Mononuclear cell (primary cell): ENCODE results near the gene PEX26. TPM values are rescaled to one million over a fixed set of nuclear protein-coding genes. Genes with fewer than 3 reads are reported as not detected.
"Not testable (repeated sequence)": the region's sequence is repeated elsewhere in the genome, so short reads cannot be mapped to it uniquely, and the experiment has no call there.

ENCODE experiments used
- H3K27me3 ChIP-seq: 2 replicates; pipeline ENCODE4 v1.6.0; 2011; ENCODE audit warnings: low read length, control low read depth; ENCODE audit not compliant: insufficient read depth
- H3K4me1 ChIP-seq: 2 replicates; pipeline ENCODE4 v1.5.1; 2011; ENCODE audit warnings: mild to moderate bottlenecking, low read length, control low read depth; ENCODE audit not compliant: insufficient read depth
- H3K4me3 ChIP-seq: 2 replicates; pipeline ENCODE4 v1.5.1; 2011; ENCODE audit warnings: mild to moderate bottlenecking, low read length, moderate library complexity
- H3K9me3 ChIP-seq: 2 replicates; pipeline ENCODE4 v1.5.1; 2011; ENCODE audit warnings: low read depth, mild to moderate bottlenecking, control low read depth, low read length
- total RNA-seq: library from RNA; depleted of rRNA; stranded (reverse); fragments of >200 nt; gene quantifications from one replicate; pipeline ENCODE4 v1.2.3, GENCODE V29; 2012

Gene PEX26
- 15.5 TPM for total RNA-seq

DNA sequence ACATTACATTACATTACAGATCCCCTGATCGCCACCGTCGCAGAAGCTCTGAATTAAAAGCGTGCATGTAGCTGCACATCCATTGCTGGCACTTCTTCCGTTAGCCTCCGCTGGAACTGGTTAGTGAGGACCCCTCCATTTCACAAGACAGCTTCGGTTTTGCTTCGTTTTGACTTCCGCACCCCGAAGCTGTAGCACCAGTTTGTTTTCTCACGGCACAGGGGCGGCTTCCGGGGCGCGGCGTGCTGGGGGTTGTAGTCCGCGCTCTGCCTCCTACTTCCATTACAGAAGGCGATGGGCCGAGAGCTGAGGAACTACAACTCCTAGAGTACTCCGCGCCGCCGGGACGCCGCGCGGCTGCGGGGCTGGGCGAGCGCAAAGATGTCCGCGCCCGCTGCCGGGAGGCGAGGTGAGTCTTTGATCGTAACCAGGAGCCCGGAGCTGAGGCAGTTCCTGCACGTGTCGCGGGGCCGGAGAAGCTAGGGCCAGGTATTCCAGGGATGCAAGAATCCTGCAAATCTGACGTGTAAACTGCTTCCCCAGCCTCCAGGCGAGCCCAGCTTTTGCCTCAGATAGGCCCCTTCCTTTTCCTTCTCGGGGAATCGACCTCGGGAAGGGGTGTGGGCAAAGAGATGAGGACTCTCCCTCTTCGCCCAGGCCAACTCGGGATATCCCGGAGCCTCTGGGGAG is at the start of gene PEX26:
Gene PEX26, plus strand, starts transcription at position 352 of the 690 bp plus-strand sequence. CDS start 387 bp downstream, outside the sequence.
- no peaks in the 10 kb centered on the region for H3K27me3 ChIP-seq

DNA sequence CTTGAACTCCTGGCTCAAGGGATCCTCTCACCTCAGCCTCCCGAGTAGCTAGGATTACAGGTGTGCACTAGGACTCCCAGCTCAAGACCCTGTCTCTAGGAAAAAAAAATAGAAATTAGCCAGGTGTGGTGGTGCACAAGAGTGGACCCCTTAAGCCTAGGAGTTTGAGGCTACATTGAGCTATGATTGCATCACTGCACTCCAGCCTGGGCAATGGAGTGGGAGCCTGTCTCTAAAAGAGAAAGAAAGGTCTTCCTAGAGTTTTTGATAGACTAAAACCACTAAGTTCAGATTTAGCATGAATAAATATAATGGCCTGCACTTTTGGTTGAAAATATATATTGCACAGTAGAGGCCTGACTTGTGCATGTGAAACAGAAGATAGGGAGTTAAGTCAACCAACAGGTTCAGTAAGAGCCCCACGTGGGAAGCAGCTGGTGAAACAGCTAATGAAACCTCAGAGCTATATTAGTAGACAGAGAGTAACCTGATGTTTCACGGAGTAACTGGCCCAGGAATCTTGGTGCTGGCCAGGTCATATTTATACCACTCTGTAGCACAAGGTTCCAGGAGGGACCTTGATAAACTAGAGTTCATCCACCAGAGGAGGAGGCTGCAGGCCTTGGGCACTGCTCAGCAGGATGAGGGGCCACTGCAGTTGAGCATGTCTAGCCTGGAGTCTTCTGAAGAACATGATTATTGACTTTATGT is 48.8 kb upstream of the PEX26 start:
- Histone ChIP-seq H3K4me1 (peaks cover 7% of the 10 kb centered on the region), H3K4me3 (no peak overlapping the region), H3K27me3 (peaks cover 34% of the 10 kb centered on the region), H3K9me3 (no peaks in the 10 kb centered on the region)

More for the DNA sequence above, at the start of gene PEX26:
- Histone ChIP-seq H3K4me3 (peak within 1 kb of the TSS; percentile 87), H3K9me3 (no peaks in the 10 kb centered on the region), H3K4me1 (peaks cover 32% of the 10 kb centered on the region)

DNA sequence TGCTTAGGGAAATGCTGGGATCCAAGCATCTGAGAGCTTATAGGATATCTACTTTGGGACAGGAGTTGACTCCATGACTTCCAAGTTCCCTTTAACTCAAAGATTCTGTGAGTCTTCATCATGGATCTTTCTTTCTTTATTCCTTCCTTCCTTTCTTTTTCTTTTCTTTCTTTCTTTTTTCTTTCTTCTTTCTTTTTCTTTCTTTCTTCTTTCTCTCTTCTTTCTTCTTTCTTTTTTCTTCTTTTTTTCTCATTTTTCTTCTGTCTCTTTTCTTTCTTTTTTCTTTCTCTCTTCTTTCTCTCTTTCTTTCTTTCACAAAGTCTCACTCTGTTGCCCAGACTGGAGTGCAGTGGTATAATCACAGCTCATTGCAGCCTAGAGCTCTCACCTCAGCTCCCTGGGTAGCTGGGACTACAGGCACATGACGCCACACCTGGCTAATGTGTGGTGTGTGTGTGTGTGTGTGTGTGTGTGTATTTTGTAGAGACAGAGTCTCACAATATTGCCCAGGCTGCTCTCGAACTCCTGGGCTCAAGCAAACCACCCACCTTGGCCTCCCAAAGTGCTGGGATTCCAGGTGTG is 48.0 kb upstream of the PEX26 start:
- H3K4me3 ChIP-seq = no peak overlapping the region
- H3K4me1 ChIP-seq = peaks cover under 1% of the 10 kb centered on the region
- peaks cover 29% of the 10 kb centered on the region for H3K27me3 ChIP-seq
- no peaks in the 10 kb centered on the region for H3K9me3 ChIP-seq

DNA sequence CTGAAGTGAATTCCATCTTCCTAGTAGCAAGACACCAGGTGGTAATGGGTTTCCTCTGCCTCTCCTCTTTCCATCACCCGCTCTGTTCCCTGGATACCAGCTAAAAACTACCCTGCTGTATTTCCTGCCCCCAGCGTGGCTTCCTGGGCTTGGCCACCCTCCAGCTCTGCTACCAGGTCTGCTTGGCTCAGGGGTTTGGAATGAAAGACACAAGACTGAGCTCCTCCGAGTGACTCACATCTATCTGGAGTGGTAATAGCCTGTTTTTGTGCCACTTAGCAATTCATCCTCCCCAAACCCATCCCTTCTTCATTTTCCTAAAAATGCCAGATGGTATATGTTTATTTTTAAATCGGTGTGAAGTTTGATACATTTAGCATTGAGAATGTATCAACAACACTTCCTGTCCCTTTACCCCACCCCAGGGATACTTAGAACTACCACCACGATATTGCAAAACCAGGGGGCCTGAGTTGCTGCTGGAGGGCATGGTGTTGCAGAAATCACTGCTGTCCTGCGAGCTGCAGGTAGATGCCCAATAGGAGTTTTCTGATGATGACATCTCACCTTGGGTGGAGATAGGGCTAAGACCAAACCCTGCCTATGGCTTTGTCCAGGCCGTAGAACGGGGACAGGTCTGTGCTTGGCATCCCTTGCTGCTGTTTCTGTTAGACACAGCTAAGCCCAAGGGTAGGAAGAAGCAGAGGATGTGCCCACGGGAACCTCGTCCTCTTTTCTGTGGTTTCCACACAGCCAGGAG is 45.9 kb upstream of the PEX26 start:
- H3K27me3 ChIP-seq = peaks cover 14% of the 10 kb centered on the region
- no peaks in the 10 kb centered on the region for H3K4me1 ChIP-seq
- no peaks in the 10 kb centered on the region for H3K9me3 ChIP-seq
- H3K4me3 ChIP-seq = no peak overlapping the region

DNA sequence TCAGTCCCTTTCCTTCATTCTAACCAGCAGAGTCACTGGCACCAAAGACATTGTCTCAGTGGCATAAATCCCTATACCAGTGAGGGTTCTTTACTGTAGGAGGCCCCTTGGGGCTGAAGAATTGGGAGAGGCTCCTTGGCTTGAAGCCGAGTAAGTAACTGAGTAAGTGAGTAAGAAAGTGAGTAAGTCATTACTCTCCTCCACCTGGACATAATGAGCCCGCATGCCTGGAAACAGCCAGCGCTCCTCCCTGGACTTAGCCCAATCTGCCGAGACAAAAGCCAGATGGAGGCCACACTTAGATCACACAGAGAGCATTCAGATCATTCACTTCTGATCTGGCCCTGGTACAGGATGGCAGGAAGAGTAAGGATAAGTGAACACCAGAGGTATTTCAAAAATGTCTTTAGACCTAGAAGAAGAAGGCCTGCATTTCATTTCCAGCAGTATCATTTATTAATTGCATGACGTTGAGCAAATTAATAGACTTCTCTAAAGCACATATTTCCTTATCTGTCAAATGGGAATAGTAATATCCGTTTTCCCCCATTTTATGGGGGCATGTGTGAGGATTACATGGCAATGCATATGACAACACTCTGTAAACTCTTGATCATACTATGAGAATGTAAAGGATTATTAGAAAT is 45.2 kb upstream of the PEX26 start:
- Histone ChIP-seq H3K27me3 (peaks cover 9% of the 10 kb centered on the region), H3K9me3 (no peaks in the 10 kb centered on the region), H3K4me3 (no peak overlapping the region), H3K4me1 (no peaks in the 10 kb centered on the region)

DNA sequence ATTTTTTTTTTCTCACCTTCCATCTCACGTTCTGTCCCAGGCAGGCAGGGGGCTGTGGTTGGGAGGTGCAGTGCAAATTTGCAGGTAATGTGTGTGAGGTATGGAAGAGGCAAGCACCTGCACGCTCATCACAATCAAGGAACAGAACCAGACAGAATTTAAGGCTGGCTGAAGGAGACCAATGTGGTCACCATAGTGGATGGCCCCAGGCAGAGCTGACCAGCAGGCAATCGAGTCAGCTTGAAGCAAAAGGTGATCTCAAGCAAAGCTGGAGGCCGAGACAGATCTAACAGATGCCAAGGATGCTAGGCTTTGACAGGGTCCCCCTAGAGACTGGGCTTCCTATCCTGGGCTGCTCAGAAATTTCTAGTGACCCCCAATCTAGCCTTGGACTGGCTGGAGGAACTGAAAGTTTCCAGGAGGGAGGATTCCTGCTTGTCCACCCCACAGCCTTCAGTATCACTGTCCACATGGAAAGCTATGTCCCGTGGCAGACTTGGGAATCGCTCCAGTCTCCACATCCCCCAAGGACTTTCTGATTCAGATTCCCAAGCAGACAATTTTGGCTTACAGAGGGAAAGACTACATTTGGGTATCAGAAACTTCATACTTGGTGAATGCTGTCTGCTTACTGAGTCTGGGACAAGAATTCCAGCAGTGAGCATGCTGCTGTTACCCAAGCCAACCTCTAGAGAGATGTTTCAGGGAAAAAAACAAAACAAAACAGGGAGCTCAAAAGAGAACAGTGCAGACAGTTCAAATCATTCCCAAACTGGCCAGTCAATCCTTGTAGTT is 44.4 kb upstream of the PEX26 start:
- Histone ChIP-seq H3K9me3 (no peaks in the 10 kb centered on the region), H3K4me3 (no peak overlapping the region), H3K4me1 (no peaks in the 10 kb centered on the region), H3K27me3 (peaks cover 4% of the 10 kb centered on the region)

DNA sequence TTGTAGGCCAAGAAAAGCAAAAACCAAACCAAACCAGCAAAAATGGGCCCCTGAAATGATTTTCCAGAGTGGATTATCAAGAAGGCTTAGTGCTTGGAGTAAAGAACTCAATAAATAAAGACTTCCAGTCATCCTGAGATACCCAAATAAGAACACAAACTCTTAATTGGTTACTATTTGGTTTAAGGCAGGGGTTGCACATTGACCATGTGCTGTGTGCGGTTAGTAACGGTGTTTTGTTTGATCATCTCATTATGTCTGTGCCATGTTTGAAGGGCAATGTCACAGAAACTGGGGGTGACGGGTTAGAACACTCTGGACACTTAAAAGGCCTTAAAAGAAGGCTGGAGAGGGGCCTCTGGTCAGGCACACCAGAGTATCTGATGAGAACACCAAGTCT is 43.7 kb upstream of the PEX26 start:
- no peaks in the 10 kb centered on the region for H3K27me3 ChIP-seq
- no peaks in the 10 kb centered on the region for H3K9me3 ChIP-seq
- H3K4me1 ChIP-seq = no peaks in the 10 kb centered on the region
- H3K4me3 ChIP-seq = no peak overlapping the region

DNA sequence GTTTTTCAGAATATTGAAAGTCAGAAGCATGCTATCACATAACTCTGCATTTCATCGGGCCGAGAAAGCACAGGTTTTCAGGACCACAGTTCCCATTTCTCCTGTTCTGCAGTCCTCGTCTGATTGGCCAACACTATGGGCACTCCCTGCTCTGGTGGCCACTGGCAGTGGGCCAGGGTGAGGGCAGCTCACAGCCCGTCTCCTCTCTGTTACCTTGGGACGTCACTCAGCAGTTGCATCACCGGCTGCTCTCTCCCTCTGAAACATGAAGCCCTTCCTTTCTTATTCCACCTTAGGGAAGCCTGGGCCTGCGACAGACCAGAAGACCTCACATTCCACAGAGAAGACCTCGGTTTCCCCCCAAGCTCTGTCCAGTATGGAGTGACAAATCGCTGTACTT is 42.0 kb upstream of the PEX26 start:
- Histone ChIP-seq H3K4me1 (no peaks in the 10 kb centered on the region), H3K4me3 (no peak overlapping the region), H3K27me3 (no peaks in the 10 kb centered on the region), H3K9me3 (no peaks in the 10 kb centered on the region)

DNA sequence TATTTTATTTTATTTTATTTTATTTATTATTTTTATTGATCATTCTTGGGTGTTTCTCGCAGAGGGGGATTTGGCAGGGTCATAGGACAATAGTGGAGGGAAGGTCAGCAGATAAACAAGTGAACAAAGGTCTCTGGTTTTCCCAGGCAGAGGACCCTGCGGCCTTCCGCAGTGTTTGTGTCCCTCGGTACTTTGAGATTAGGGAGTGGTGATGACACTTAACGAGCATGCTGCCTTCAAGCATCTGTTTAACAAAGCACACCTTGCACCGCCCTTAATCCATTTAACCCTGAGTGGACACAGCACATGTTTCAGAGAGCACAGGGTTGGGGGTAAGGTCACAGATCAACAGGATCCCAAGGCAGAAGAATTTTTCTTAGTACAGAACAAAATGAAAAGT is 36.9 kb upstream of the PEX26 start:
- not testable (repeated sequence) for H3K27me3 ChIP-seq, H3K4me3 ChIP-seq, H3K4me1 ChIP-seq, H3K9me3 ChIP-seq

DNA sequence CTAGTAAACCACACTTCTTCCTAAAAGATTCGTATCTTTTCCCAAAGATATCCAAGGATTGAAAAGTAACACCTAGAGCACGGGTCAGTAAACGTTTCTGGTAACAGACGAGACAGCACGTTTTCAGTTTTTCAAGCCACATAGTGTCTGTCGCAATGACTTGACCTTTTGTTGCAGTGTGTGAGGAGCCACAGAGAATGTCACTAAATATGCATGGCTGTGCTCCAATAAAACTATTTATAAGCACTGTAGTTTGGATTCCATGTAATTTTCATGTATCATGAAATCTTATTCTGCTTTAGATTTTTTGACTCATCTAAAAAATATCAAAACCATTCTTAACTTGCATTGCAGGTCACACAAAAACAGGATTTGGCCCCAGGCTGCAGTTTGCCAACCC is 35.1 kb upstream of the PEX26 start:
- Histone ChIP-seq H3K4me1 (no peaks in the 10 kb centered on the region), H3K4me3 (no peak overlapping the region), H3K27me3 (no peaks in the 10 kb centered on the region), H3K9me3 (no peaks in the 10 kb centered on the region)

DNA sequence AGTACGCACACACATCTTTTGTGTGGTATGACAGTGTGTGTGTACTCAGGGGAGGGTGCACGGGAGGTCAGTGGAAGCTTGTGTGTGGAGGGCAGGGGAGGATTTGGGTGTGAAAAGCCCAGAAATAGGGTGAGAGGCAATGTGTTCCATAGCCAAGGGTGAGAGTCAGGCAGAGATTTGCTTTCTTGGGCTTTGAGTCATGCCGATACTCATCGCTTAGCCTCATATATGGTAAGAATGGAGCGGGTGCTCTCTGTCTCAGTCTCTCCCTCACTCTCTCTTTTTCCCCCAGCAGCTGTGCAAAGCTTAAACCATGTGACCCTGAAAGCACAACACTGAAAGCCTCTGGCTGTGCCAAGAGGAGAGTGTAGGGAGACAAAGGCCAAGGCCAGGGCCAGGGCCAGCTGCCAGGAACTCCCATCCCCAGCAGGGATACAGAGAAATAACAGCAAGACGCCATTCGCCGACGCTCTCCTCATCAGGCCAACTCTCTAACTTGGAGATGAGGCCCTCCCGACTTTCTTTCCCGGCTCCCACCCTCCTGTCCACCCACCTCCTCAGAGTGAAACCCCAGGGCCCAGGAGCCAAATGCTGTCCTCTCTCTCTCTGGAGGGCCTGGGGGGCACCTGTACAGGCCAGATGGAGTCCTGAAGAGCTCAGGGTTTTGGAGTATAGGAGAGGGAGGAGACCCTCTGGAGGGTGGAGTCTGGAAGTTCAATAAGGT is 33.1 kb upstream of the PEX26 start:
- H3K9me3 ChIP-seq = no peaks in the 10 kb centered on the region

DNA sequence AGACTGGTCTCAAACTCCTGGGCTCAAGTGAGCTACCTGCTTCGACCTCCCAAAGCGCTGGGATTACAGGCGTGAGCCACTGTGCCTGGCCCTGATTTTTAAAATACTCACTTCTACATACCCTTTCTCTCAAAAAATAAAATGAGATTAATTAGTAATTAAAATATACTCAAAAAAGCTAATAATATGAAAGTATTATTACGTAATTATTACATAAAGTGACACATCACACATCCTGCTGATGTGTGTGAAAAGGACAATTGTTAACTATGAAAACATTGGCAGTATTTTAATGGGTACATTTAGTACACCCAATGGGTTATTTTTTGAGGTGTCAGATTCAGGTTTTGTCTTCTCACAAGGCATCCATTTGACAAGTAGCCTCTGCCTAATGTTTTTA is 32.0 kb upstream of the PEX26 start:
- H3K4me3 ChIP-seq = no peak overlapping the region
- no peaks in the 10 kb centered on the region for H3K27me3 ChIP-seq
- no peaks in the 10 kb centered on the region for H3K9me3 ChIP-seq
- H3K4me1 ChIP-seq = no peaks in the 10 kb centered on the region

More for the DNA sequence above, 33.1 kb upstream of the PEX26 start:
- no peaks in the 10 kb centered on the region for H3K27me3 ChIP-seq
- no peaks in the 10 kb centered on the region for H3K4me1 ChIP-seq
- no peak overlapping the region for H3K4me3 ChIP-seq

DNA sequence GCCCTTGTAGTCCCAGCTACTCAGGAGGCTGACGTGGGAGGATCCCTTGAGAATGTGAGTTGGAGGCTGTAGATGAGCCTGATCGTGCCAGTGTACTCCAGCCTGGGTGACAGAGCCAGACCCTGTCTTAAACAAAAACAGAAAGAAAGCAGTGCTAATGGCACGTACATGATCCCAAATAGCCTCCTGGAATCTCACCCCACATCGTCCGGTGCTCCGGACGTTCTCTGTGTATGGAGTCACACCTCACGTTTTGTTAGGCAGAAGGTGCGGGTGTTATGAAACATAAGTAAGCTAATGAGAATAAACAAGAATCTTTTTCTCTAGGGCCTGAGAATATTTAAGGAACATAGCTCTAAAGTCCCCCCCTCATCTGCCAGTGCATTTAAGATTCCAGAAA is 29.7 kb upstream of the PEX26 start:
- no peak overlapping the region for H3K4me3 ChIP-seq
- H3K4me1 ChIP-seq = no peaks in the 10 kb centered on the region
- H3K9me3 ChIP-seq = no peaks in the 10 kb centered on the region
- H3K27me3 ChIP-seq = no peaks in the 10 kb centered on the region
